ENCODE results near the gene PKD1L1. TPM values are rescaled to one million over a fixed set of nuclear protein-coding genes. Genes with fewer than 3 reads are reported as not detected.
A peak's percentile ranks its signal among the peaks of the same experiment; 100 is the strongest.

Gene PKD1L1
- polyA plus RNA-seq, 2 of the 4 experiments (the other 2 are of a cell fraction) = 0.21 TPM

DNA sequence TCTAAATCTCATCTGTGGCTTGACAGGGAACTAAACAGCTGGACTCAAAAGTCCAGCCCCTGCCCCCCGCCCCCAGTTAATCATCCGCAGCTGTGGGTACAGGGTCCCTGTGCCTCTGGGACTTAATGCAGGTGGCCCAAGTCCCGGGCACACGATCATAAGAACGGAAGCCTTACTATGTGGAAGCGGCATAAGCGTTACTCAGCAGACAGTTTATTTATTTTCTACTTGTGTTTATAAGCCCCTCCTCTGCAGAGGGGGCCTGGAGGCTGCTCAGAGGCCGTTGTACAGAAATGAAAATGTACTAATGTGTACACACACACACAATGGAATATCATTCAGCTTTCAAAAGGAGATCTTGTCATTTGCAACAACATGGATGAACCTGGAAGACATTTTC is 208.4 kb downstream of the PKD1L1 start:
- no peak for FAIRE-seq
- Histone ChIP-seq H3K4me3 (no peak overlapping the region), H3K4me1 (peaks cover 2% of the 10 kb centered on the region), H3K9me3 (no peaks in the 10 kb centered on the region), H3K4me2 (no peak overlapping the region), H3K27ac (peak overlapping the region in 1 of 2 experiments; percentile 62; a peak in 3 of 6 replicates)
- ChIA-PET POLR2A (interaction anchor here (0.7 kb wide), 1 partner anchor 9 kb away, joined by 4 read pairs; no protein-coding TSS in a partner anchor), CTCF (interaction anchor here (1.2 kb wide), 1 partner anchor 11 kb away, joined by 3 read pairs; no protein-coding TSS in a partner anchor)
- TF ChIP-seq EHMT2 (IDR thresholded peaks at IDR 0.05; ENCODE audit: low read depth) (no peak), BHLHE40 (IDR thresholded peaks at IDR 0.05; ENCODE audit: low read depth, low read length) (no peak), RAD21 (conservative IDR thresholded peaks at IDR 0.05 in 1 of 2, IDR thresholded peaks at IDR 0.05 in 1 of 2) (no peak), TFCP2L1 (CRISPR knock-in tag; IDR thresholded peaks at IDR 0.05) (no peak), MAFK (IDR thresholded peaks at IDR 0.05; ENCODE audit: partially characterized antibody) (no peak), HOXA7 (CRISPR knock-in tag; IDR thresholded peaks at IDR 0.05) (no peak), RNF2 (IDR thresholded peaks at IDR 0.05; ENCODE audit: borderline replicate concordance, low read depth) (no peak), FOSB (CRISPR knock-in tag; IDR thresholded peaks at IDR 0.05) (no peak), SREBF2 (IDR thresholded peaks at IDR 0.05) (no peak), CHD4 (IDR thresholded peaks at IDR 0.05; ENCODE audit: borderline replicate concordance) (no peak), HDAC2 (IDR thresholded peaks at IDR 0.05) (no peak), CBX8 (IDR thresholded peaks at IDR 0.05) (no peak)
- TF ChIP-seq, protein P1, sequence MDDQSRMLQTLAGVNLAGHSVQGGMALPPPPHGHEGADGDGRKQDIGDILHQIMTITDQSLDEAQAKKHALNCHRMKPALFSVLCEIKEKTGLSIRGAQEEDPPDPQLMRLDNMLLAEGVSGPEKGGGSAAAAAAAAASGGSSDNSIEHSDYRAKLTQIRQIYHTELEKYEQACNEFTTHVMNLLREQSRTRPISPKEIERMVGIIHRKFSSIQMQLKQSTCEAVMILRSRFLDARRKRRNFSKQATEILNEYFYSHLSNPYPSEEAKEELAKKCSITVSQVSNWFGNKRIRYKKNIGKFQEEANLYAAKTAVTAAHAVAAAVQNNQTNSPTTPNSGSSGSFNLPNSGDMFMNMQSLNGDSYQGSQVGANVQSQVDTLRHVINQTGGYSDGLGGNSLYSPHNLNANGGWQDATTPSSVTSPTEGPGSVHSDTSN (IDR thresholded peaks at IDR 0.05) = no peak
- TF ChIP-seq, protein P2, sequence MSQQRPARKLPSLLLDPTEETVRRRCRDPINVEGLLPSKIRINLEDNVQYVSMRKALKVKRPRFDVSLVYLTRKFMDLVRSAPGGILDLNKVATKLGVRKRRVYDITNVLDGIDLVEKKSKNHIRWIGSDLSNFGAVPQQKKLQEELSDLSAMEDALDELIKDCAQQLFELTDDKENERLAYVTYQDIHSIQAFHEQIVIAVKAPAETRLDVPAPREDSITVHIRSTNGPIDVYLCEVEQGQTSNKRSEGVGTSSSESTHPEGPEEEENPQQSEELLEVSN (IDR thresholded peaks at IDR 0.05; ENCODE audit: borderline replicate concordance, low read depth) = no peak
- TF ChIP-seq, protein P3, sequence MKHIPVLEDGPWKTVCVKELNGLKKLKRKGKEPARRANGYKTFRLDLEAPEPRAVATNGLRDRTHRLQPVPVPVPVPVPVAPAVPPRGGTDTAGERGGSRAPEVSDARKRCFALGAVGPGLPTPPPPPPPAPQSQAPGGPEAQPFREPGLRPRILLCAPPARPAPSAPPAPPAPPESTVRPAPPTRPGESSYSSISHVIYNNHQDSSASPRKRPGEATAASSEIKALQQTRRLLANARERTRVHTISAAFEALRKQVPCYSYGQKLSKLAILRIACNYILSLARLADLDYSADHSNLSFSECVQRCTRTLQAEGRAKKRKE (CRISPR knock-in tag; IDR thresholded peaks at IDR 0.05; ENCODE audit: low read depth) = no peak
- TF ChIP-seq, protein P4, sequence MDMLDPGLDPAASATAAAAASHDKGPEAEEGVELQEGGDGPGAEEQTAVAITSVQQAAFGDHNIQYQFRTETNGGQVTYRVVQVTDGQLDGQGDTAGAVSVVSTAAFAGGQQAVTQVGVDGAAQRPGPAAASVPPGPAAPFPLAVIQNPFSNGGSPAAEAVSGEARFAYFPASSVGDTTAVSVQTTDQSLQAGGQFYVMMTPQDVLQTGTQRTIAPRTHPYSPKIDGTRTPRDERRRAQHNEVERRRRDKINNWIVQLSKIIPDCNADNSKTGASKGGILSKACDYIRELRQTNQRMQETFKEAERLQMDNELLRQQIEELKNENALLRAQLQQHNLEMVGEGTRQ (IDR thresholded peaks at IDR 0.05) = no peak
- TF ChIP-seq, protein P5, sequence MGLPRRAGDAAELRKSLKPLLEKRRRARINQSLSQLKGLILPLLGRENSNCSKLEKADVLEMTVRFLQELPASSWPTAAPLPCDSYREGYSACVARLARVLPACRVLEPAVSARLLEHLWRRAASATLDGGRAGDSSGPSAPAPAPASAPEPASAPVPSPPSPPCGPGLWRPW (IDR thresholded peaks at IDR 0.05) = no peak
- ATAC-seq = no peak
- DNase-seq (ENCODE audit: low read depth in 1 of 2, low spot score in 1 of 2) = no peak
- 80% methylated on average over 7 of the region's 8 CpGs for WGBS (ENCODE audit: missing lambda C conversion rate)

DNA sequence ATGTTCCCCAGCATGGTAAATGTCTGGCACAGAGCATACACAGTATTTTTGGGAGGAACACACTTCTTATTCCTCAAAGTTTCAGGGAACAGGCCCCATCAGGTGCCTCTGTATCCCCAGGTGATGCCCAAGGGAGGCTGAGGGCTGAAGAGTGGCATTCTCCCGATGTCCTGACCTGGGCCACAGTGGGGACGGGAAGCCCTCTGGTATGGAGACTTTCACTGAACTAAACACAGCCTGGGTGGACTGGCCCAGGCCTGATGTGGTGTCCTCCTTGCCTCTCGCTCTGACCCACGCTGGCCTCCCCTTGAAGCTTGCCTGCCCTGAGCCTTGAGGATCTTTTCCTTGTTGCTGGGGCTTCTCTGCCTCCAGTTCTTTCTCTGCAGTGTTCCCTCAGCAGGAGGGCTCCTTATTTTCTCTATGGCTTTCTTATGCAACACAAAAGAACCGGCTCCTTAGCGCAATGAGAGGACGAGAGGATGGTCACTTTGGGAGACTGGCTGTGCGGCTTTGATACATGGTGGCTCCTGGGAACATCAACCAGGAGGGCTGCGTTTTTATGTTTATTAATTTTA is 208.9 kb downstream of the PKD1L1 start:
- Histone ChIP-seq H3K4me2 (no peak overlapping the region), H3K4me1 (peaks cover 7% of the 10 kb centered on the region), H3K9me3 (no peaks in the 10 kb centered on the region), H3K4me3 (no peak overlapping the region), H3K27ac (peak overlapping the region in 1 of 2 experiments; percentile 62; a peak in 3 of 6 replicates)
- 95% methylated on average over 9 of the region's 9 CpGs for WGBS (ENCODE audit: missing lambda C conversion rate)
- TF ChIP-seq CEBPB (IDR thresholded peaks at IDR 0.05) = no peak
- no peak for TF ChIP-seq KDM5A (IDR thresholded peaks at IDR 0.05)
- TF ChIP-seq FOSB (CRISPR knock-in tag; IDR thresholded peaks at IDR 0.05) = no peak
- TF ChIP-seq, protein P6, sequence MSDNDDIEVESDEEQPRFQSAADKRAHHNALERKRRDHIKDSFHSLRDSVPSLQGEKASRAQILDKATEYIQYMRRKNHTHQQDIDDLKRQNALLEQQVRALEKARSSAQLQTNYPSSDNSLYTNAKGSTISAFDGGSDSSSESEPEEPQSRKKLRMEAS (IDR thresholded peaks at IDR 0.05) = no peak
- TF ChIP-seq POLR2A (IDR thresholded peaks at IDR 0.05; ENCODE audit: low read length) = no peak
- TF ChIP-seq, protein P7, sequence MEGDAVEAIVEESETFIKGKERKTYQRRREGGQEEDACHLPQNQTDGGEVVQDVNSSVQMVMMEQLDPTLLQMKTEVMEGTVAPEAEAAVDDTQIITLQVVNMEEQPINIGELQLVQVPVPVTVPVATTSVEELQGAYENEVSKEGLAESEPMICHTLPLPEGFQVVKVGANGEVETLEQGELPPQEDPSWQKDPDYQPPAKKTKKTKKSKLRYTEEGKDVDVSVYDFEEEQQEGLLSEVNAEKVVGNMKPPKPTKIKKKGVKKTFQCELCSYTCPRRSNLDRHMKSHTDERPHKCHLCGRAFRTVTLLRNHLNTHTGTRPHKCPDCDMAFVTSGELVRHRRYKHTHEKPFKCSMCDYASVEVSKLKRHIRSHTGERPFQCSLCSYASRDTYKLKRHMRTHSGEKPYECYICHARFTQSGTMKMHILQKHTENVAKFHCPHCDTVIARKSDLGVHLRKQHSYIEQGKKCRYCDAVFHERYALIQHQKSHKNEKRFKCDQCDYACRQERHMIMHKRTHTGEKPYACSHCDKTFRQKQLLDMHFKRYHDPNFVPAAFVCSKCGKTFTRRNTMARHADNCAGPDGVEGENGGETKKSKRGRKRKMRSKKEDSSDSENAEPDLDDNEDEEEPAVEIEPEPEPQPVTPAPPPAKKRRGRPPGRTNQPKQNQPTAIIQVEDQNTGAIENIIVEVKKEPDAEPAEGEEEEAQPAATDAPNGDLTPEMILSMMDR (IDR thresholded peaks at IDR 0.05) = no peak
- no peak for TF ChIP-seq MYC (IDR thresholded peaks at IDR 0.05; ENCODE audit: borderline replicate concordance, low read length)
- no peak for TF ChIP-seq FOSL2 (IDR thresholded peaks at IDR 0.05)
- TF ChIP-seq FOSL2 (CRISPR knock-in tag; IDR thresholded peaks at IDR 0.05) = no peak
- TF ChIP-seq ZC3H11A (IDR thresholded peaks at IDR 0.05) = no peak
- TF ChIP-seq SREBF2 (IDR thresholded peaks at IDR 0.05) = no peak
- no peak for TF ChIP-seq SMC3 (IDR thresholded peaks at IDR 0.05)
- FAIRE-seq = no peak
- DNase-seq (ENCODE audit: low read depth in 1 of 2, low spot score in 1 of 2) = no peak
- ChIA-PET POLR2A (no interaction called here), CTCF (interaction anchor here (1.2 kb wide), 1 partner anchor 11 kb away, joined by 3 read pairs; no protein-coding TSS in a partner anchor)
- no peak for ATAC-seq
